Stomach (tissue), 4 donors: ENCODE measurements around the gene GPR87.
A peak's percentile ranks its signal among the peaks of the same experiment; 100 is the strongest.

Source experiments
- CTCF ChIP-seq, 7 experiments: fragments of 450-650 bp in 4 of 7; fragments of 200-600 bp in 3 of 7; sonication (generic) in 3 of 7; IDR thresholded peaks; one replicate each; pipeline ENCODE4 v1.5.1; 2016 to 2019; ENCODE audit warnings: antibody characterized with exemption in 7 of 7, control low read depth in 2 of 7, mild to moderate bottlenecking in 1 of 7
- EP300 ChIP-seq: sonication (generic); formaldehyde crosslinking; IDR thresholded peaks from one replicate; pipeline ENCODE4 v1.6.1; 2017; ENCODE audit warnings: antibody characterized with exemption
- POLR2A ChIP-seq, 4 donors: fragments of 450-650 bp; IDR thresholded peaks; one replicate each; pipeline ENCODE4 v1.6.1; 2016; ENCODE audit warnings: antibody characterized with exemption in 4 of 4, control low read depth in 2 of 4, mild to moderate bottlenecking in 1 of 4, moderate library complexity in 1 of 4
- POLR2AphosphoS5 ChIP-seq, 3 donors: sonication (generic); formaldehyde crosslinking; IDR thresholded peaks; one replicate each; pipeline ENCODE4 v1.6.1; 2016; ENCODE audit warnings: antibody characterized with exemption in 3 of 3

- TF ChIP-seq CTCF (IDR thresholded peaks at IDR 0.05) (peak in 1 of 7 experiments; percentile 4), EP300 (no peak), POLR2A (IDR thresholded peaks at IDR 0.05) (no peak), POLR2AphosphoS5 (IDR thresholded peaks at IDR 0.05) (peak in 1 of 3 donors; percentile 61)
These were observed 11.4 kb downstream of the GPR87 start for GRCh38 chr3:151305060-151305774.
